ENCODE measurements around the gene SPATA13.
"Not testable (repeated sequence)": the region's sequence is repeated elsewhere in the genome, so short reads cannot be mapped to it uniquely, and the experiment has no call there.

SPATA13 gene

GRCh38 chr13:24160458-24161009 is at the start of gene SPATA13:
TSS of gene SPATA13 (plus strand) at chr13:24160720. CDS start at chr13:24222930, 62,210 bp downstream.
- peak; percentile 38 for DNase-seq (ENCODE audit: low read depth)

GRCh38 chr13:24112791-24113190 is 47.7 kb upstream of the SPATA13 start:
- DNase-seq (ENCODE audit: low read depth) = no peak

- no peak for DNase-seq (ENCODE audit: low read depth)
Observed at GRCh38 chr13:24115671-24116070, 44.8 kb upstream of the SPATA13 start.

- no peak for DNase-seq (ENCODE audit: low read depth)
Observed at GRCh38 chr13:24116131-24116530, 44.4 kb upstream of the SPATA13 start.

GRCh38 chr13:24118576-24118975 is 41.9 kb upstream of the SPATA13 start:
- DNase-seq (ENCODE audit: low read depth) = no peak

GRCh38 chr13:24119626-24120508 is 40.7 kb upstream of the SPATA13 start:
- DNase-seq (ENCODE audit: low read depth) = no peak

- not testable (repeated sequence) for DNase-seq (ENCODE audit: low read depth)
Observed at GRCh38 chr13:24122045-24122444, 38.5 kb upstream of the SPATA13 start.

GRCh38 chr13:24122569-24122968 is 38.0 kb upstream of the SPATA13 start:
- no peak for DNase-seq (ENCODE audit: low read depth)

- DNase-seq (ENCODE audit: low read depth) = no peak
Observed at GRCh38 chr13:24123761-24124160, 36.8 kb upstream of the SPATA13 start.

GRCh38 chr13:24124789-24125476 is 35.6 kb upstream of the SPATA13 start:
- no peak for DNase-seq (ENCODE audit: low read depth)

GRCh38 chr13:24127116-24127631 is 33.3 kb upstream of the SPATA13 start:
- no peak for DNase-seq (ENCODE audit: low read depth)

- no peak for DNase-seq (ENCODE audit: low read depth)
Observed at GRCh38 chr13:24128112-24128511, 32.4 kb upstream of the SPATA13 start.

- DNase-seq (ENCODE audit: low read depth) = no peak
Observed at GRCh38 chr13:24128962-24129361, 31.6 kb upstream of the SPATA13 start.

- no peak for DNase-seq (ENCODE audit: low read depth)
Observed at GRCh38 chr13:24129914-24130774, 30.4 kb upstream of the SPATA13 start.

- no peak for DNase-seq (ENCODE audit: low read depth)
Observed at GRCh38 chr13:24131749-24132148, 28.8 kb upstream of the SPATA13 start.

GRCh38 chr13:24133021-24133795 is 27.3 kb upstream of the SPATA13 start:
- no peak for DNase-seq (ENCODE audit: low read depth)

- no peak for DNase-seq (ENCODE audit: low read depth)
Observed at GRCh38 chr13:24134231-24134630, 26.3 kb upstream of the SPATA13 start.

GRCh38 chr13:24134757-24135156 is 25.8 kb upstream of the SPATA13 start:
- no peak for DNase-seq (ENCODE audit: low read depth)

- DNase-seq (ENCODE audit: low read depth) = no peak
Observed at GRCh38 chr13:24135674-24136300, 24.7 kb upstream of the SPATA13 start.

- DNase-seq (ENCODE audit: low read depth) = no peak
Observed at GRCh38 chr13:24138911-24139310, 21.6 kb upstream of the SPATA13 start.

Measured in HS-27A (cell line).